OCI-LY7 (cell line): ENCODE data around the gene NRAP. TPM values are rescaled to one million over a fixed set of nuclear protein-coding genes. Genes with fewer than 3 reads are reported as not detected.

Experiments used
- BruUV-seq: library from RNA; stranded (reverse); fragments of 400-500 nt; replicated peaks from 2 replicates; lab custom pipeline; 2021; lab: Mats Ljungman, UMichigan
- CTCF ChIA-PET: fragments of 300-600 bp; sonication (Branson Sonifier 250); formaldehyde crosslinking; loops from one replicate; lab custom pipeline; 2022; ENCODE audit warnings: antibody characterized with exemption; ENCODE audit not compliant: unreplicated experiment; lab: Charles Lee
- POLR2A ChIA-PET: fragments of 300-600 bp; sonication (Branson Sonifier 250); formaldehyde crosslinking; loops from one replicate; lab custom pipeline; 2022; ENCODE audit warnings: antibody characterized with exemption; lab: Charles Lee
- DNase-seq: peaks from one replicate; pipeline ENCODE4 v3.0.0-alpha.2; 2015; ENCODE audit warnings: low spot score
- H2AFZ ChIP-seq: fragments of 200-600 bp; sonication (generic), shearing (Covaris generic); 2 replicates; pipeline ENCODE4 v1.6.1; 2014; ENCODE audit warnings: mild to moderate bottlenecking, antibody characterized with exemption, low read length, moderate library complexity
- H3K27ac ChIP-seq: fragments of 200-600 bp; sonication (generic); 2 replicates; pipeline ENCODE4 v1.5.1; 2014; ENCODE audit warnings: mixed run types, low read depth, mild to moderate bottlenecking, moderate library complexity, low read length, inconsistent platforms; ENCODE audit not compliant: poor library complexity, severe bottlenecking
- H3K36me3 ChIP-seq: fragments of 200-600 bp; sonication (generic); 2 replicates; pipeline ENCODE4 v1.6.1; 2014; ENCODE audit warnings: mild to moderate bottlenecking, antibody characterized with exemption, low read length, moderate library complexity, mixed read lengths; ENCODE audit not compliant: insufficient read depth
- H3K4me1 ChIP-seq: fragments of 200-600 bp; sonication (generic); 2 replicates; pipeline ENCODE4 v1.5.1; 2014; ENCODE audit warnings: mild to moderate bottlenecking, low read length; ENCODE audit not compliant: insufficient read depth, poor library complexity, severe bottlenecking
- H3K4me2 ChIP-seq: fragments of 200-600 bp; sonication (generic); 2 replicates; pipeline ENCODE4 v1.6.1; 2014; ENCODE audit warnings: mild to moderate bottlenecking, low read length
- H3K4me3 ChIP-seq: fragments of 200-600 bp; sonication (generic); 2 replicates; pipeline ENCODE4 v1.5.1; 2014; ENCODE audit warnings: mild to moderate bottlenecking, low read depth, low read length; ENCODE audit not compliant: poor library complexity, severe bottlenecking
- H3K79me2 ChIP-seq: fragments of 200-600 bp; sonication (generic); 2 replicates; pipeline ENCODE4 v1.6.1; 2016; ENCODE audit warnings: low read depth, mild to moderate bottlenecking, low read length, moderate library complexity, mixed read lengths; ENCODE audit not compliant: insufficient read depth
- H3K9me2 ChIP-seq: fragments of 200-600 bp; sonication (generic); 2 replicates; pipeline ENCODE4 v1.6.1; 2016; ENCODE audit warnings: mild to moderate bottlenecking, low read length, mixed read lengths; ENCODE audit not compliant: insufficient read depth
- H3K9me3 ChIP-seq: fragments of 200-600 bp; sonication (generic); 2 replicates; pipeline ENCODE4 v1.6.1; 2014; ENCODE audit warnings: mild to moderate bottlenecking, mixed run types, low read length, mixed read lengths
- H4K20me1 ChIP-seq: fragments of 200-600 bp; sonication (generic); 2 replicates; pipeline ENCODE4 v1.6.1; 2014; ENCODE audit warnings: mild to moderate bottlenecking, antibody characterized with exemption, low read length, moderate library complexity, mixed read lengths; ENCODE audit not compliant: insufficient read depth
- EZH2phosphoT487 ChIP-seq: fragments of 200-600 bp; sonication (generic); IDR thresholded peaks from 2 replicates; pipeline ENCODE4 v1.6.1; 2018; ENCODE audit warnings: low read depth, borderline replicate concordance, mild to moderate bottlenecking, mixed run types, antibody characterized with exemption, low read length, moderate library complexity, mixed read lengths
- intact Hi-C: fragments of 100-400 bp; cut with micrococcal nuclease; formaldehyde crosslinking; loops from one replicate; pipeline ENCODE4 v1.10.0; 2022; ENCODE audit not compliant: unreplicated experiment
- total RNA-seq, 2 experiments: library from RNA; depleted of rRNA in 1 of 2; stranded (reverse); fragments of >200 nt in 1 of 2; shearing (Covaris generic) in 1 of 2; gene quantifications; 2 replicates each; pipeline ENCODE4 v1.2.3, GENCODE V29; 2014 to 2022
- TF ChIP-seq, protein P1 (sequence below): fragments of 200-600 bp; sonication (generic); conservative IDR thresholded peaks from 2 replicates; pipeline ENCODE4 v1.5.1; 2014; ENCODE audit warnings: mild to moderate bottlenecking, antibody characterized with exemption, low read length, moderate library complexity, mixed read lengths

NRAP gene
- total RNA-seq, 2 experiments from 2014 or later, result not detected

DNA sequence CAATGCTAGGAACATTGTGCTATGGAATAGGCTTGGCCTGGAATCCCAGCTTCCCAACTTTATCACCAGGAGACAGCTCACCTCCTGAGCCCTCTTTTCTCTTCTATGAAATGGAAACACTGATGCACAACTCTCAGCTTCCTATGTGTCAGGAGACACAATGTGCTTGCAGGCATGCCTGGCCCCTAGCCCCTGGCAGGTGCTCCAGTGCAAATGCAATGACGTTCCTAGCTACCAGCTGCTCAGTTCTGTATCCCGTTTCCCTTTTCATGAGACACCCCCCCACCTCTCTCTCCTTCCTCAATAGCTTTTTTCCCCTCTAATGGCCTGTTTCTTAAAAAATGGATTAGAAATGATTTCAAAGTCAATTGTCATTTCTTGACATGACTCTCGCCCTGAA lies 80.3 kb downstream of the NRAP start:
- Histone ChIP-seq H3K9me3 (no peaks in the 10 kb centered on the region), H3K79me2 (no peaks in the 10 kb centered on the region), H3K9me2 (no peaks in the 10 kb centered on the region), H3K4me1 (no peaks in the 10 kb centered on the region), H3K36me3 (no peaks in the 10 kb centered on the region), H3K4me2 (no peak overlapping the region), H3K27ac (no peak overlapping the region), H2AFZ (no peak overlapping the region), H4K20me1 (no peaks in the 10 kb centered on the region), H3K4me3 (no peak overlapping the region)
- CTCF ChIA-PET, result no interaction called here
- POLR2A ChIA-PET, result no interaction called here
- BruUV-seq, result no TSS peak
- TF ChIP-seq, protein P1, sequence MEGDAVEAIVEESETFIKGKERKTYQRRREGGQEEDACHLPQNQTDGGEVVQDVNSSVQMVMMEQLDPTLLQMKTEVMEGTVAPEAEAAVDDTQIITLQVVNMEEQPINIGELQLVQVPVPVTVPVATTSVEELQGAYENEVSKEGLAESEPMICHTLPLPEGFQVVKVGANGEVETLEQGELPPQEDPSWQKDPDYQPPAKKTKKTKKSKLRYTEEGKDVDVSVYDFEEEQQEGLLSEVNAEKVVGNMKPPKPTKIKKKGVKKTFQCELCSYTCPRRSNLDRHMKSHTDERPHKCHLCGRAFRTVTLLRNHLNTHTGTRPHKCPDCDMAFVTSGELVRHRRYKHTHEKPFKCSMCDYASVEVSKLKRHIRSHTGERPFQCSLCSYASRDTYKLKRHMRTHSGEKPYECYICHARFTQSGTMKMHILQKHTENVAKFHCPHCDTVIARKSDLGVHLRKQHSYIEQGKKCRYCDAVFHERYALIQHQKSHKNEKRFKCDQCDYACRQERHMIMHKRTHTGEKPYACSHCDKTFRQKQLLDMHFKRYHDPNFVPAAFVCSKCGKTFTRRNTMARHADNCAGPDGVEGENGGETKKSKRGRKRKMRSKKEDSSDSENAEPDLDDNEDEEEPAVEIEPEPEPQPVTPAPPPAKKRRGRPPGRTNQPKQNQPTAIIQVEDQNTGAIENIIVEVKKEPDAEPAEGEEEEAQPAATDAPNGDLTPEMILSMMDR, result no peak
- no peak for TF ChIP-seq EZH2phosphoT487
- intact Hi-C loops, result no loop called here
- DNase-seq, result no peak

DNA sequence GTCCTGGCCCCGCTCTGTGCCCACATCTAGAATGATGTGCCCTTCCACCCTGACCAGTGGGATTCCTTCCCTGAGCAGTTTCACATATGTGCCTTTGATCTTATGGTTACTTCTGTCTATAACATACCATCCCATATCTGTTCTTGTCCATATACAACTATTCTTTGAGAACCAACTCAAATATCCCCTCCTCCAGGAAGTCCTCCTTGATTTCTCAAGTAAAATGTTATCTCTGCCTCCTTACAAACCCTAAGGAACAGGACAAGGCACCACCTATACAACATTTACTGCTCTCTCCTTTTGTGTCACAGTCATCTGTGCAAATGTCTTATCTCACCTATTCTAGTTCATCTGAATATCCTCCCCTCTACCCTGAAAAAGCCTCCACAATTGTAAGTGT lies 82.7 kb downstream of the NRAP start:
- H3K36me3 ChIP-seq, result no peaks in the 10 kb centered on the region
- TF ChIP-seq EZH2phosphoT487, result no peak
- TF ChIP-seq, protein P1, result no peak
- H3K79me2 ChIP-seq, result no peaks in the 10 kb centered on the region
- ChIA-PET CTCF (no interaction called here), POLR2A (no interaction called here)
- no peak for DNase-seq
- BruUV-seq, result no TSS peak
- H3K4me2 ChIP-seq, result no peak overlapping the region
- no peaks in the 10 kb centered on the region for H4K20me1 ChIP-seq
- no peaks in the 10 kb centered on the region for H3K9me2 ChIP-seq
- H2AFZ ChIP-seq, result no peak overlapping the region
- H3K4me3 ChIP-seq, result no peak overlapping the region
- no peaks in the 10 kb centered on the region for H3K4me1 ChIP-seq
- H3K9me3 ChIP-seq, result no peaks in the 10 kb centered on the region
- H3K27ac ChIP-seq, result no peak overlapping the region
- intact Hi-C loops, result no loop called here

DNA sequence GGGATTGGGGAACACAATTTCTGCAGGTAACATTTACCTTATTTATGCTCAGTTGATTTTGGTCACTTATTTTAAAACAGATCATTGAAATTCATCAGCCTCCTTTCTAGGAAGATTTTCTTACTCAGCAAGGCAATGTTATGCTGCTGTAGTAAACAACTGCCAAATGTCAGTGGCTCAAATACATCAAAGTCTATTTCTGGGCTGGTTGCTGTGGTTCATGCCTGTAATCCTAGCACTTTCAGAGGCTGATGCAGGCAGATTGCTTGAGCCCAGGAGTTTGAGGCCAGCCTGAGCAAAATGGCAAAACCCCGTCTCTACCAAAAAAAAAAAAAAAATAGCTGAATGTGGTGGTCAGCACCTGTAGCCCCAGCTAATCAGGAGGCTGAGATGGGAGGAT lies 85.1 kb downstream of the NRAP start:
- intact Hi-C loops, result no loop called here
- ChIA-PET CTCF (no interaction called here), POLR2A (no interaction called here)
- no peaks in the 10 kb centered on the region for H3K36me3 ChIP-seq
- H3K79me2 ChIP-seq, result no peaks in the 10 kb centered on the region
- TF ChIP-seq EZH2phosphoT487, result no peak
- TF ChIP-seq, protein P1, result no peak
- no peaks in the 10 kb centered on the region for H3K9me3 ChIP-seq
- H3K9me2 ChIP-seq, result no peaks in the 10 kb centered on the region
- no TSS peak for BruUV-seq
- no peak for DNase-seq
- no peak overlapping the region for H3K4me3 ChIP-seq
- H4K20me1 ChIP-seq, result no peaks in the 10 kb centered on the region
- H3K4me2 ChIP-seq, result no peak overlapping the region
- H2AFZ ChIP-seq, result no peak overlapping the region
- H3K27ac ChIP-seq, result no peak overlapping the region
- no peaks in the 10 kb centered on the region for H3K4me1 ChIP-seq
